ENCODE results near the gene BCOR.

DNA sequence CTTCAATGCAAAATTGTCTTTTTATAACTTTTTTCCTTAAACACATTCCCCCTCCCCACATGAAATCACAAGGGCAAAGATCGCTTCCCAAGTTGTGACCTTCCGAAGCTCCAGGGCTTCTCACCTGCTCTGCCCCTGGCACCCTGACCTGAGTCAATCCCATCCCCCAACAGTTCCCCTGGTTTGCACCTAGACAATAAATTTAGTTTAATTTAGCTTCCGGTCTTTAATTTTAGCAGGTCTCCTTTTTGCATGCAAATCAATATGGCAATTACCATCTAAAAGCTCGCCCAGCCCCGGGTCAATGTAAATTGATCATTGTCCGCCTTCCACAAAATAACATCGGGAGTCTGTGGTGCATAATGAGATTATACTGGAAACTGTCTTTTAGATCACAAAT lies 6.8 kb downstream of the BCOR start:
- TF ChIP-seq, protein P1, sequence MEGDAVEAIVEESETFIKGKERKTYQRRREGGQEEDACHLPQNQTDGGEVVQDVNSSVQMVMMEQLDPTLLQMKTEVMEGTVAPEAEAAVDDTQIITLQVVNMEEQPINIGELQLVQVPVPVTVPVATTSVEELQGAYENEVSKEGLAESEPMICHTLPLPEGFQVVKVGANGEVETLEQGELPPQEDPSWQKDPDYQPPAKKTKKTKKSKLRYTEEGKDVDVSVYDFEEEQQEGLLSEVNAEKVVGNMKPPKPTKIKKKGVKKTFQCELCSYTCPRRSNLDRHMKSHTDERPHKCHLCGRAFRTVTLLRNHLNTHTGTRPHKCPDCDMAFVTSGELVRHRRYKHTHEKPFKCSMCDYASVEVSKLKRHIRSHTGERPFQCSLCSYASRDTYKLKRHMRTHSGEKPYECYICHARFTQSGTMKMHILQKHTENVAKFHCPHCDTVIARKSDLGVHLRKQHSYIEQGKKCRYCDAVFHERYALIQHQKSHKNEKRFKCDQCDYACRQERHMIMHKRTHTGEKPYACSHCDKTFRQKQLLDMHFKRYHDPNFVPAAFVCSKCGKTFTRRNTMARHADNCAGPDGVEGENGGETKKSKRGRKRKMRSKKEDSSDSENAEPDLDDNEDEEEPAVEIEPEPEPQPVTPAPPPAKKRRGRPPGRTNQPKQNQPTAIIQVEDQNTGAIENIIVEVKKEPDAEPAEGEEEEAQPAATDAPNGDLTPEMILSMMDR (conservative IDR thresholded peaks at IDR 0.05; ENCODE audit: low read depth, low read length): no peak
- TF ChIP-seq EZH2 (IDR thresholded peaks at IDR 0.05; ENCODE audit: borderline replicate concordance, low read depth, low read length, poor library complexity, severe bottlenecking): no peak
